Mesenchymal stem cell (in vitro differentiated cells and primary cell): ENCODE data around the gene AVPR2. TPM values are rescaled to one million over a fixed set of nuclear protein-coding genes. Genes with fewer than 3 reads are reported as not detected.

Experiments
- DNase-seq: peaks from one replicate; pipeline ENCODE4 v3.0.0-alpha.2; 2013
- H2AFZ ChIP-seq: one replicate; pipeline ENCODE4 v1.6.1; 2013; ENCODE audit warnings: low read depth, mild to moderate bottlenecking, control low read depth, inconsistent platforms, low read length, moderate library complexity
- H2AK5ac ChIP-seq: 2 replicates; pipeline ENCODE4 v1.6.1; 2013; ENCODE audit warnings: low read length, moderate library complexity, mild to moderate bottlenecking, inconsistent platforms; ENCODE audit not compliant: severe bottlenecking
- H2BK120ac ChIP-seq: one replicate; pipeline ENCODE4 v1.6.1; 2013; ENCODE audit warnings: low read depth, mild to moderate bottlenecking, inconsistent platforms, low read length, moderate library complexity
- H2BK12ac ChIP-seq, 2 experiments: one replicate each; pipeline ENCODE4 v1.6.1; 2013; ENCODE audit warnings: inconsistent platforms in 2 of 2, low read length in 2 of 2, mild to moderate bottlenecking in 2 of 2, moderate library complexity in 2 of 2, control low read depth in 1 of 2
- H2BK15ac ChIP-seq: one replicate; pipeline ENCODE4 v1.6.1; 2013; ENCODE audit warnings: mild to moderate bottlenecking, low read depth, inconsistent platforms; ENCODE audit not compliant: poor library complexity, severe bottlenecking
- H2BK5ac ChIP-seq: 2 replicates; pipeline ENCODE4 v1.6.1; 2013; ENCODE audit warnings: low read depth, mild to moderate bottlenecking, low read length, control low read depth, inconsistent platforms; ENCODE audit not compliant: poor library complexity, severe bottlenecking
- H3K14ac ChIP-seq, 2 experiments: one replicate each; pipeline ENCODE4 v1.6.1; 2013; ENCODE audit warnings: inconsistent platforms in 2 of 2, low read length in 2 of 2, control low read depth in 1 of 2, mild to moderate bottlenecking in 1 of 2, moderate library complexity in 1 of 2
- H3K18ac ChIP-seq, 2 experiments: one replicate each; pipeline ENCODE4 v1.6.1; 2013; ENCODE audit warnings: inconsistent platforms in 2 of 2, low read length in 2 of 2, control low read depth in 1 of 2, low read depth in 1 of 2, mild to moderate bottlenecking in 1 of 2
- H3K23ac ChIP-seq, 2 experiments: one replicate each; pipeline ENCODE4 v1.6.1; 2013; ENCODE audit warnings: inconsistent platforms in 2 of 2, low read length in 2 of 2, mild to moderate bottlenecking in 2 of 2, moderate library complexity in 2 of 2, control low read depth in 1 of 2
- H3K27ac ChIP-seq: 2 replicates; pipeline ENCODE4 v1.5.1; 2013; ENCODE audit warnings: mild to moderate bottlenecking, moderate library complexity, low read length, control low read depth, inconsistent platforms; ENCODE audit not compliant: poor library complexity, severe bottlenecking
- H3K27me3 ChIP-seq, 2 experiments: 2 replicates each; pipeline versions ENCODE4 v1.6.1 to v1.7.0; 2013; ENCODE audit warnings: low read length in 2 of 2, mild to moderate bottlenecking in 2 of 2, moderate library complexity in 2 of 2, control low read depth in 1 of 2, inconsistent platforms in 1 of 2; ENCODE audit not compliant: control insufficient read depth in 1 of 2, insufficient read depth in 1 of 2
- H3K36me3 ChIP-seq, 2 experiments: 2 replicates each; pipeline versions ENCODE4 v1.6.1 to v1.7.0; 2013; ENCODE audit warnings: low read length in 2 of 2, control low read depth in 1 of 2, inconsistent platforms in 1 of 2, low read depth in 1 of 2, mild to moderate bottlenecking in 1 of 2; ENCODE audit not compliant: insufficient read depth in 2 of 2, control insufficient read depth in 1 of 2
- H3K4ac ChIP-seq, 2 experiments: one replicate each; pipeline ENCODE4 v1.6.1; 2013; ENCODE audit warnings: inconsistent platforms in 2 of 2, low read length in 2 of 2, mild to moderate bottlenecking in 2 of 2, moderate library complexity in 2 of 2, control low read depth in 1 of 2, low read depth in 1 of 2
- H3K4me1 ChIP-seq: 2 replicates; pipeline ENCODE4 v1.6.1; 2013; ENCODE audit warnings: low read depth, low read length, control low read depth; ENCODE audit not compliant: control insufficient read depth, insufficient read depth
- H3K4me2 ChIP-seq: 2 replicates; pipeline ENCODE4 v1.6.1; 2013; ENCODE audit warnings: low read length, mild to moderate bottlenecking, inconsistent platforms; ENCODE audit not compliant: poor library complexity, severe bottlenecking
- H3K4me3 ChIP-seq, 2 experiments: 2 replicates each; pipeline versions ENCODE4 v1.5.1 to v1.7.0; 2013; ENCODE audit warnings: low read length in 2 of 2, mild to moderate bottlenecking in 2 of 2, control low read depth in 1 of 2, low read depth in 1 of 2; ENCODE audit not compliant: insufficient read depth in 1 of 2
- H3K79me1 ChIP-seq: replicated peaks from 2 replicates; pipeline ENCODE4 v1.6.1; 2013; ENCODE audit warnings: mild to moderate bottlenecking, control low read depth, low read length, inconsistent platforms; ENCODE audit not compliant: poor library complexity, severe bottlenecking
- H3K9ac ChIP-seq: 2 replicates; pipeline ENCODE4 v1.7.0; 2013; ENCODE audit warnings: mild to moderate bottlenecking, low read length, moderate library complexity
- H3K9me3 ChIP-seq: 2 replicates; pipeline ENCODE4 v1.7.0; 2013; ENCODE audit warnings: mild to moderate bottlenecking, low read length; ENCODE audit not compliant: control insufficient read depth
- H4K8ac ChIP-seq: one replicate; pipeline ENCODE4 v1.6.1; 2013; ENCODE audit warnings: inconsistent platforms, mild to moderate bottlenecking, low read length, moderate library complexity
- H4K91ac ChIP-seq: one replicate; pipeline ENCODE4 v1.6.1; 2013; ENCODE audit warnings: mild to moderate bottlenecking, low read length, inconsistent platforms
- WGBS: methylation state at CpG from one replicate; pipeline ENCODE4 v1.1.7; 2013; ENCODE audit warnings: mixed read lengths; 5-methylcytosine and 5-hydroxymethylcytosine counted together
- polyA plus RNA-seq, 2 experiments: library from polyadenylated mRNA; stranded (reverse); fragments of 200-250 nt; gene quantifications; one replicate each; pipeline ENCODE4 v1.2.3, GENCODE V29; 2013

Gene AVPR2
- polyA plus RNA-seq (2013, experiment 1 of 2): not detected
- polyA plus RNA-seq (2013, experiment 2 of 2): not detected

DNA sequence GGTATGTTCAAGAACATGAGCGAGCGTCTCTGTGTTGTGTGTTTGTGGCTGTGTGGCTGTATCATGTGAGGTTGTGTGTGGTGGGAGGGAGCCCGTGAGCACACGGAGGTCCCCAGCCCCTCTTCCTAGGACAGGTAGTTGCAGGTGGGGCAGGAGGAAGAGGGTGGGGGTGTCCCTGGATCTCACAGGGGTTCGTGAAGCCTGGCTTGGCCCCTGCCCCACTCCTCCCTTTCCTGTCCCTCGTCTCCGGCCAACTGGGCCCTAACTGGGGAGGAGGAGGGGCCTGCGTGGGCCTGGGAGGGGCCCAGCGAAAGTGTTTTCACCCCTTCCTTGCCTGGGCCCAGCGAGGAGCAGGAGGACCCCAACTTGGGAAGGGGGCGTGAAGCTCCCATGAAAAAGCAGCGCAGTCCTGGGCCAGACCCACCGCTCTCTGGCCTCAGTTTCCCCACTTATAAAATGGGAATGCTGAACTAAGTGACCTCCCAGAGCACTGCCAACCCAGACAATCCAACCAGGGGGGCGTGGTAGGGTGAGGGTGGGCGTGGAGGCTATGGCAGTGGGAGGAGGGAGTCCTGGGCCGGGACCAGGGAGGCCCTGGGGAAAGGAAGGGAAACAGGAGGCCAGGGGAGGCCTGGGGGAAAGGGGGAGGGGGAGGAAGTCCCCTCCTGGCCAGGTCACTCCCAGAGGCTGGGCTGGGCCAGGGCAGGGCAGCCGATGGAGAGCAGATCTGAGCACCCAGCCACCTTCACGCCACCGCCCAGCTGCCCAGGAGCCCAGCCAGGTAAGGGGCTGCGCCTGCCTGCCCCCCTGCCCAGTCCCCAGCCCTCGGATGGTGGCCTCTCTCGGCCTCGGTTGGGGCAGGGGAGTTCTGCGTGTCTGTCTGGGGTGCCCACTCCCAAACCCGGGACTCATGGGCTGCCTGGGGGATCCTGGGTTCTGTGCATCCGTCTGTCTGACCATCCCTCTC is at the start of gene AVPR2:
TSS of gene AVPR2 (plus strand) at position 683 of the 967 bp plus-strand sequence. CDS start 473 bp downstream, outside the sequence.
- no peaks in the 10 kb centered on the region for H3K9me3 ChIP-seq
- H3K18ac ChIP-seq: peak within 1 kb of the TSS in 1 of 2 experiments; percentile 62
- DNase-seq: no peak
- H3K4me2 ChIP-seq: no peak within 1 kb of the TSS
- no peak within 1 kb of the TSS for H2AFZ ChIP-seq
- no peak within 1 kb of the TSS for H3K4ac ChIP-seq
- peak within 1 kb of the TSS; percentile 64 for H4K8ac ChIP-seq
- H3K36me3 ChIP-seq: no peaks in the 10 kb centered on the region
- H3K27me3 ChIP-seq: peaks cover 0 to 40% of the 10 kb centered on the region in 2 experiments
- H2BK120ac ChIP-seq: no peak within 1 kb of the TSS
- H2AK5ac ChIP-seq: no peak within 1 kb of the TSS
- no peak within 1 kb of the TSS for H2BK12ac ChIP-seq
- H3K4me3 ChIP-seq: no peak within 1 kb of the TSS
- H4K91ac ChIP-seq: peak within 1 kb of the TSS; percentile 50
- peak within 1 kb of the TSS in 1 of 2 experiments; percentile 6 for H3K14ac ChIP-seq
- H2BK5ac ChIP-seq: no peak within 1 kb of the TSS
- peaks cover 17% of the 10 kb centered on the region for H3K4me1 ChIP-seq
- H3K23ac ChIP-seq: no peak within 1 kb of the TSS
- peak within 1 kb of the TSS; percentile 48 for H2BK15ac ChIP-seq
- no peak within 1 kb of the TSS for H3K9ac ChIP-seq
- no peaks in the 10 kb centered on the region for H3K79me1 ChIP-seq
- H3K27ac ChIP-seq: no peak within 1 kb of the TSS
- 88% methylated on average over 17 of the region's 26 CpGs for WGBS

DNA sequence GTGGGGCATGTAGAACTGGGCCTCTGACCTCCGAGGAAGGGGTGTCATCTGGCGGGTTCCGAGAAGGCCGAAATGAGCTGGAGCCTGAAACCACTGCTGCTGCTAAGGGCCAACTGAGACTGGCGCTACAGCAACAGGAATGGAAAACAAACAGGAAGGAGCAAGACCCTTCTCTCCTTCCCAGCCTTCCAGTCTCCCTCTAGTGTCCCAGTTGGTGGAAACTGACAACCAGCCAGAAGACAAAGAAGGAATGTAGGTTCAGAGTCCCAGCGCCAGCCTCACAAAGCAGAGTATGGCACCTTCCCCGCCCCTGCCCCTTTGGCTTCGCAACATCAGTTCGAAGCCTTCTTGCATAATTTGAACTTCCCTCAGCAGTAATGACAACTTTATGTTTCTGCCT is 49.8 kb upstream of the AVPR2 start:
- Histone ChIP-seq H3K18ac (no peak overlapping the region), H3K9me3 (peaks cover 19% of the 10 kb centered on the region), H3K9ac (no peak overlapping the region), H2BK5ac (no peak overlapping the region), H3K36me3 (no peaks in the 10 kb centered on the region), H2AFZ (no peak overlapping the region), H4K91ac (no peak overlapping the region), H2BK120ac (no peak overlapping the region), H3K27ac (no peak overlapping the region), H3K4me2 (no peak overlapping the region), H3K4me1 (no peaks in the 10 kb centered on the region), H3K4me3 (no peak overlapping the region), H3K14ac (no peak overlapping the region), H2AK5ac (no peak overlapping the region), H3K79me1 (no peaks in the 10 kb centered on the region), H2BK12ac (no peak overlapping the region), H4K8ac (no peak overlapping the region), H2BK15ac (no peak overlapping the region), H3K27me3 (peaks cover 18 to 83% of the 10 kb centered on the region in 2 experiments), H3K23ac (no peak overlapping the region), H3K4ac (no peak overlapping the region)
- DNase-seq: no peak
- WGBS: 82% methylated on average over 9 of the region's 9 CpGs

DNA sequence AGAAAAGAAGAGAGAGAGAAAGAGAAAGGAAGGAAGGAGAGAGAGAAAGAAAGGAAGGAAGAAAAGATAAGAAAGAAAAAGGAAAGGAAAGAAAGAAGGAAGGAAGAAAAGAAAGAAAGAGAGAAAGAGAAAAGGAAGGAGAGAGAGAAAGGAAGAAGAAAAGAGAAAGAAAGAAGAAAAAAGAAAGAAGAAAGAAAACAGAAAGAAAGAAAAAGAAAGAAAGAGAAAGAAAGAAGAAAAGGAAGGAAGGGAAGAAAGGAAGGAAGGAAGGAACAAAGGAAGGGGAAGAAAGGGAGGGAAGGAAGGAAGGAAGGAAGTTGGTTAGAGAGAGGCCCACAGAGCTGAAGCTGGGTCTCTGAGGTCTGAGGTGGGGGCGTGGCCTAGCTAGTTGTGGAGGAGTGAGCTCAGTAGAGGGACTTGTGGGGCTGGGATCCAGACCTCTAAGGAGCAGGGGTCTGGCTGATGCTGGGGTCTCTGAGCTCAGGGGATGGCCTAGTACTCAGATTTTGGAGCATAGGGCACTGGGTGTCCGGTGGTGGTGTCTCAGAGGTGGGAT is 47.0 kb upstream of the AVPR2 start:
- Histone ChIP-seq H3K36me3 (peaks cover 0 to 13% of the 10 kb centered on the region in 2 experiments), H2AK5ac (no peak overlapping the region), H3K18ac (no peak overlapping the region), H4K91ac (no peak overlapping the region), H3K4me2 (no peak overlapping the region), H3K9me3 (peaks cover 19% of the 10 kb centered on the region), H3K4ac (no peak overlapping the region), H2BK15ac (no peak overlapping the region), H3K23ac (no peak overlapping the region), H3K9ac (no peak overlapping the region), H3K4me3 (no peak overlapping the region), H2BK5ac (no peak overlapping the region), H4K8ac (no peak overlapping the region), H3K27ac (no peak overlapping the region), H2BK120ac (no peak overlapping the region), H3K14ac (no peak overlapping the region), H2AFZ (no peak overlapping the region), H2BK12ac (no peak overlapping the region), H3K27me3 (peaks cover 13 to 83% of the 10 kb centered on the region in 2 experiments), H3K79me1 (no peaks in the 10 kb centered on the region), H3K4me1 (no peaks in the 10 kb centered on the region)
- DNase-seq: no peak
- 82% methylated on average over 2 of the region's 2 CpGs for WGBS

DNA sequence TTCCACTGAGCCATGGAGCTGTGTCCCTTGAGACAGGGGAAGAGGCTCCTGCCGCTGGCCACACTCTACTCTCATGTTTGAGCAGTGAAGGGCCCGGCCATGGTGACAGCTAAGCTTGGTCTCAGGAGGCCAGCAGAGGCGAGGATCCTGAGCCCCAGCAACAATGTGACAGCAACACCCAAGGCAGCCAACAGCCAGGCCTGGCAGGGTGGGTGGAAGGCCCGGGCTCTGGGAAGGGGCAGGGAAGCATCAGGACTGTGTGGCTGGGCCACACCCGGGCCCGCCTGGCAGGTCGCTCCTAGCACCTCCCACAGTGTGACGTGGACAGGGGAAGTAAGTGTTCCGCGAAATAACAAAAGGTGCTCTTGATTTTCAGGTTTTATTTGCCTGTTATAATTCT is 43.3 kb upstream of the AVPR2 start:
- Histone ChIP-seq H3K27me3 (peaks cover 6 to 82% of the 10 kb centered on the region in 2 experiments), H2BK15ac (no peak overlapping the region), H2BK5ac (no peak overlapping the region), H2BK120ac (no peak overlapping the region), H3K4me3 (no peak overlapping the region), H3K79me1 (no peaks in the 10 kb centered on the region), H3K4me2 (no peak overlapping the region), H3K23ac (no peak overlapping the region), H4K8ac (no peak overlapping the region), H3K4ac (no peak overlapping the region), H4K91ac (no peak overlapping the region), H3K9ac (no peak overlapping the region), H3K9me3 (peaks cover 13% of the 10 kb centered on the region), H2AK5ac (no peak overlapping the region), H3K18ac (no peak overlapping the region), H3K14ac (no peak overlapping the region), H2BK12ac (no peak overlapping the region), H3K4me1 (no peaks in the 10 kb centered on the region), H3K27ac (no peak overlapping the region), H2AFZ (no peak overlapping the region), H3K36me3 (peaks cover 0 to 47% of the 10 kb centered on the region in 2 experiments)
- no peak for DNase-seq
- 82% methylated on average over 4 of the region's 10 CpGs for WGBS
